GM23248 (cell line): ENCODE measurements around the gene IFI27. TPM values are rescaled to one million over a fixed set of nuclear protein-coding genes. Genes with fewer than 3 reads are reported as not detected.

Experiments used
- DNase-seq: peaks from one replicate; pipeline ENCODE4 v3.0.0-alpha.2; 2015
- H2AFZ ChIP-seq: fragments of 200-600 bp; sonication (generic); 2 replicates; pipeline ENCODE4 v1.6.1; 2016; ENCODE audit warnings: antibody characterized with exemption
- H3F3A ChIP-seq: fragments of 200-600 bp; sonication (generic); 2 replicates; pipeline ENCODE4 v1.6.1; 2016; ENCODE audit warnings: mild to moderate bottlenecking, antibody characterized with exemption, mixed run types; ENCODE audit not compliant: insufficient read depth
- H3K27ac ChIP-seq: fragments of 200-600 bp; sonication (generic); 2 replicates; pipeline ENCODE4 v1.5.1; 2016; ENCODE audit warnings: mild to moderate bottlenecking
- H3K27me3 ChIP-seq: fragments of 200-600 bp; sonication (generic); replicated peaks from 2 replicates; pipeline ENCODE4 v1.6.1; 2016; ENCODE audit warnings: mild to moderate bottlenecking; ENCODE audit not compliant: insufficient read depth
- H3K36me3 ChIP-seq: fragments of 200-600 bp; sonication (generic); 2 replicates; pipeline ENCODE4 v1.6.1; 2016; ENCODE audit warnings: low read depth, mild to moderate bottlenecking
- H3K4me1 ChIP-seq: fragments of 200-600 bp; sonication (generic); 2 replicates; pipeline ENCODE4 v1.6.1; 2016; ENCODE audit warnings: mild to moderate bottlenecking; ENCODE audit not compliant: insufficient read depth
- H3K4me2 ChIP-seq: fragments of 200-600 bp; sonication (generic); one replicate; pipeline ENCODE4 v1.6.1; 2016; ENCODE audit warnings: mild to moderate bottlenecking; ENCODE audit not compliant: unreplicated experiment
- H3K4me3 ChIP-seq: fragments of 200-600 bp; sonication (generic); 2 replicates; pipeline ENCODE4 v1.5.1; 2016; ENCODE audit warnings: mild to moderate bottlenecking
- H3K79me2 ChIP-seq: fragments of 200-600 bp; sonication (generic); 2 replicates; pipeline ENCODE4 v1.6.1; 2016; ENCODE audit warnings: mild to moderate bottlenecking; ENCODE audit not compliant: insufficient read depth
- H3K9ac ChIP-seq: fragments of 200-600 bp; sonication (generic); 2 replicates; pipeline ENCODE4 v1.6.1; 2016; ENCODE audit warnings: mild to moderate bottlenecking
- H3K9me2 ChIP-seq: fragments of 200-600 bp; sonication (generic); 2 replicates; pipeline ENCODE4 v1.6.1; 2016; ENCODE audit warnings: mixed run types, mild to moderate bottlenecking, moderate library complexity; ENCODE audit not compliant: insufficient read depth
- H3K9me3 ChIP-seq: fragments of 200-600 bp; sonication (generic); one replicate; pipeline ENCODE4 v1.6.1; 2017; ENCODE audit warnings: low read depth
- H4K20me1 ChIP-seq: fragments of 200-600 bp; sonication (generic); 2 replicates; pipeline ENCODE4 v1.6.0; 2016; ENCODE audit not compliant: insufficient read depth
- EZH2 ChIP-seq: fragments of 200-600 bp; sonication (generic); IDR thresholded peaks from 2 replicates; pipeline ENCODE4 v1.6.1; 2018; ENCODE audit warnings: antibody characterized with exemption, mild to moderate bottlenecking; ENCODE audit not compliant: insufficient read depth, poor library complexity, severe bottlenecking
- EZH2phosphoT487 ChIP-seq: fragments of 200-600 bp; sonication (generic); IDR thresholded peaks from 2 replicates; pipeline ENCODE4 v1.6.1; 2018; ENCODE audit warnings: antibody characterized with exemption, moderate library complexity, mild to moderate bottlenecking, low read depth; ENCODE audit not compliant: insufficient read depth
- WGBS, 2 experiments: methylation state at CpG; one replicate each; pipeline ENCODE4 v1.1.6; 2015 to 2017; ENCODE audit warnings: low lambda C conversion rate in 2 of 2, low coverage in 1 of 2; ENCODE audit errors: missing lambda C conversion rate in 2 of 2; 5-methylcytosine and 5-hydroxymethylcytosine counted together
- in situ Hi-C: fragments of 300-500 bp; cut with MboI; formaldehyde crosslinking; loops from 2 replicates; pipeline ENCODE4 v1.15.0; 2020
- polyA plus RNA-seq: library from polyadenylated mRNA; unstranded; fragments of >200 nt; fragmentation: Nextera tagmentation; extraction: Ambion mirVana; gene quantifications from 2 replicates; pipeline ENCODE4 v1.2.1, GENCODE V29; 2016
- total RNA-seq: library from RNA; depleted of rRNA; stranded (reverse); fragments of >200 nt; shearing (Covaris generic); gene quantifications from 2 replicates; pipeline ENCODE4 v1.2.3, GENCODE V29; 2014

Gene IFI27
- total and polyA plus RNA-seq, 2 experiments from 2014 or later, result not detected

DNA sequence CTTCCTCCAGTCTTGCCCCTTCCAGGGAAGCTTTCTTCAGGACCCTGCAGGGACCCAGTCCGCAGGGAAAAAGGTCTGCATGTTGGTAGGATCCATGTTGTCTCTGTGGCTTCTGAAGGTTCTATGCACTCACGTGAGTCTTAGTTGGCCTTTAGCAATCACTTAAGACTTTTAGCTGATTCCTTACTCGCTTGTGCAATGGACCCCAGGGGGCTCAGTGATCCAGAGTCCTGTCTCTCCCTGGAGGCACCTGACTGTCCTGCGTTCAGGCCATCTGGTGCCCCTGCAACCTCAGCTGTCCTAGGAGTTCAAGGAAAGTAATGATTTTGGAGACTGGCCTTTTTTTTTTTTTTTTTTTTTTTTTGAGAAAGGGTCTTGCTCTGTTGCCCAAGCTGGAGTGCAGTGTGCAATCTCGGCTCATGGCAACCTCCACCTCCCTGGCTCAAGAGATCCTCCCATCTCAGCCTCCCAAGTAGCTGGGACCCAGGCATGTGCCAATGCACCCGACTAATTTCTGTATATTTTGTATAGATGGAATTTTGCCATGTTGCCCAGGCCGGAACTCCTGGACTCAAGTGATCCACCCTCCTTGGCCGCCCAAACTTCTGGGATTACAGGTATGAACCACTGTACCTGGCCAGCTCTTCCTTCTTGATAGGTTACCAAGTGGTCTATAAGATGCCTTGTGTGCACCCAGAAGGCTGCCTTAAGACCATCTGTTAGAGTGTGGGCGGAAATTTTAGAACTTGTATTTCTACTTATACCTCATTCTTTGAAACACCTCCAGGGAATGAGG is 14.2 kb downstream of the IFI27 start:
- no peak for DNase-seq
- WGBS, 2 experiments, result 82 to 83% methylated on average over 9 of the region's 9 CpGs
- H3F3A ChIP-seq, result peaks cover 12% of the 10 kb centered on the region
- no peak overlapping the region for H3K4me3 ChIP-seq
- no peaks in the 10 kb centered on the region for H3K36me3 ChIP-seq
- TF ChIP-seq EZH2phosphoT487 (no peak), EZH2 (no peak)
- H3K4me1 ChIP-seq, result peaks cover 20% of the 10 kb centered on the region
- no peak overlapping the region for H3K9ac ChIP-seq
- in situ Hi-C loops, result loop anchor here (25.0 kb wide), 1 partner anchor 462 kb away; no protein-coding TSS in a partner anchor
- H3K79me2 ChIP-seq, result peaks cover 6% of the 10 kb centered on the region; the same call in 1 of the 2 replicates
- no peak overlapping the region for H3K27ac ChIP-seq
- no peaks in the 10 kb centered on the region for H3K9me3 ChIP-seq
- H4K20me1 ChIP-seq, result no peaks in the 10 kb centered on the region
- no peaks in the 10 kb centered on the region for H3K27me3 ChIP-seq
- H3K9me2 ChIP-seq, result no peaks in the 10 kb centered on the region
- no peak overlapping the region for H2AFZ ChIP-seq
- no peak overlapping the region for H3K4me2 ChIP-seq

DNA sequence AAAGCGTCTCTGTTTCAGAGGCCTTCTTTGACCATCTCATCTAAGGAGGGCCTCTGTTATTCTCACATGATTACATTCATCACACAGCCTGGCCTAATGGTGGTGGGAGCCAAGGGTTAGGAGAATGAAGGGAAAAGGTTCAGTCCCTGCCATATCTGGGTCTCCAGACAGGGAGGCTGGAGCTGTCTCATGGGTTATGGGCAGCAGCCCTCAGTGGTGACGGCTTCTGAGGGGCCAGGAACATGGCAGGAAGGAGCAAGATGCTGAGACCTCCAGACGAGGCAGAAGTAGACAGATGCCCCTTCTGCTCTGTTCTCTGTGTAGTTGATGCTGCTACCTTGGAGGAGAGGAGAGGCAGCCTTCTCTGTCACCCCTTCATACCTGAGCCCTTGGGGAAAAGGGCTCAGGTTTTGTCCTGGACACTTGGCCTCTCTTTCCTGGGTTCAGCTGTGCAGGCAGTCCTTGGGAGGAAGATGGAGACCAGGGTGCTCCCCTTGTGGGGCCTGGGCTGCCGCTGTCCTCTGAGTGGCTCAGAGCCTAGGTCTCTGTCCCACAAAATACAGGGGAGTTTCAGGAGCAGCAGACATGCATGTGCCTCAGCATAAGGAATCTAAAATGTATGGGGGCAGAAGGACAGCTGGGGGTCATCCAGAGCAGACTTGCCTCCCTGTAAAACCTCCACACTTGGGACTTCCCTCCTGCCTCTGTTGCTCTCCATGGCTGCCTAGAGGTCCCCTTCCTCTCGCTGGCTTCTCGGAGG is 15.3 kb downstream of the IFI27 start:
- H2AFZ ChIP-seq, result no peak overlapping the region
- H3K27ac ChIP-seq, result no peak overlapping the region
- no peaks in the 10 kb centered on the region for H3K9me2 ChIP-seq
- peaks cover 16% of the 10 kb centered on the region for H3K4me1 ChIP-seq
- no peaks in the 10 kb centered on the region for H4K20me1 ChIP-seq
- peaks cover 18% of the 10 kb centered on the region for H3F3A ChIP-seq
- no peaks in the 10 kb centered on the region for H3K36me3 ChIP-seq
- peaks cover 6% of the 10 kb centered on the region; the same call in 1 of the 2 replicates for H3K79me2 ChIP-seq
- no peak overlapping the region for H3K9ac ChIP-seq
- no peaks in the 10 kb centered on the region for H3K9me3 ChIP-seq
- WGBS, 2 experiments, result 87 to 89% methylated on average over 6 of the region's 6 CpGs
- TF ChIP-seq EZH2phosphoT487 (no peak), EZH2 (no peak)
- no peak overlapping the region for H3K4me3 ChIP-seq
- no peak overlapping the region for H3K4me2 ChIP-seq
- no peaks in the 10 kb centered on the region for H3K27me3 ChIP-seq
- no peak for DNase-seq
- in situ Hi-C loops, result loop anchor here (25.0 kb wide), 1 partner anchor 464 kb away; no protein-coding TSS in a partner anchor

DNA sequence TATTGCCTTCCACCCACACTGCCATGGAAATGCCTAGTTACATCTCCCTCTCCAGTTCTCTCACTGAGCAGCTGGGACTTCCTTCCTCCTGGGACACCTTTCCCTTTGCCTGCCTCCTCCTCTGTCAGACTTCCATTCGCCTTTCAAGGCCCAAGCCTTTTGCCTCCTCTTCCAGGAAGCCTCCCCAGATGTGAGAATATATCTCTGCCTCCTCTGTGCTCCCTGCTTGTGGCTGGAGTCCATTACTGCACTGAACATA is 15.8 kb downstream of the IFI27 start:
- peaks cover 6% of the 10 kb centered on the region; the same call in 1 of the 2 replicates for H3K79me2 ChIP-seq
- H2AFZ ChIP-seq, result no peak overlapping the region
- no peak overlapping the region for H3K4me2 ChIP-seq
- no peaks in the 10 kb centered on the region for H4K20me1 ChIP-seq
- H3K36me3 ChIP-seq, result no peaks in the 10 kb centered on the region
- no peak for DNase-seq
- H3K9ac ChIP-seq, result no peak overlapping the region
- peaks cover 11% of the 10 kb centered on the region for H3K4me1 ChIP-seq
- H3K4me3 ChIP-seq, result no peak overlapping the region
- no peaks in the 10 kb centered on the region for H3K27me3 ChIP-seq
- in situ Hi-C loops, result loop anchor here (25.0 kb wide), 1 partner anchor 464 kb away; no protein-coding TSS in a partner anchor
- no peak overlapping the region for H3K27ac ChIP-seq
- no peaks in the 10 kb centered on the region for H3K9me3 ChIP-seq
- no peaks in the 10 kb centered on the region for H3K9me2 ChIP-seq
- TF ChIP-seq EZH2, result no peak
- TF ChIP-seq EZH2phosphoT487, result no peak
- 85 to 94% methylated on average over 1 of the region's 1 CpG for WGBS, 2 experiments
- H3F3A ChIP-seq, result peaks cover 14% of the 10 kb centered on the region

DNA sequence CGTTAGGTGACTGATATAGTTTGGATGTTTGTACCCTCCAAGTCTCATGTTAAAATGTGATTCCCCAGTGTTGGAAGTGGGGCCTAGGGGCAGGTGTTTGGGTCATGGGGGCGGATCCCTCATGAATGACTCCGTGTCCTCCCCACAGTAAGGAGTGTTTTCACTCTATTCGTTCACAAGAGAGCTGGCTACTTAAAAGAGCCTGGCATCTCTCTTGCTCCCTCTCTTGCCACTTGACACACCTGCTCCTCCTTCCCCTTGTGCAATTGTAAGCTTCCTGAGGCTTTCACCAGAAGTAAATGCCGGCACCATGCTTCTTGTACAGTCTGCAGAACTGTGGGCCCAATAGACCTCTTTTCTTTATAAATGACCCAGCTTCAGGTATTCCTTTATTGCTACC is 16.3 kb downstream of the IFI27 start:
- H3K36me3 ChIP-seq, result no peaks in the 10 kb centered on the region
- no peak overlapping the region for H3K27ac ChIP-seq
- no peaks in the 10 kb centered on the region for H4K20me1 ChIP-seq
- no peak overlapping the region for H3K9ac ChIP-seq
- peaks cover 6% of the 10 kb centered on the region for H3K4me1 ChIP-seq
- no peak overlapping the region for H3K4me2 ChIP-seq
- no peak overlapping the region for H2AFZ ChIP-seq
- no peaks in the 10 kb centered on the region for H3K9me2 ChIP-seq
- in situ Hi-C loops, result loop anchor here (25.0 kb wide), 1 partner anchor 464 kb away; no protein-coding TSS in a partner anchor
- no peak for TF ChIP-seq EZH2
- no peak for TF ChIP-seq EZH2phosphoT487
- no peak overlapping the region for H3K4me3 ChIP-seq
- peaks cover 9% of the 10 kb centered on the region; the same call in 1 of the 2 replicates for H3F3A ChIP-seq
- H3K79me2 ChIP-seq, result peaks cover 6% of the 10 kb centered on the region; the same call in 1 of the 2 replicates
- no peak for DNase-seq
- H3K27me3 ChIP-seq, result no peaks in the 10 kb centered on the region
- no peaks in the 10 kb centered on the region for H3K9me3 ChIP-seq
- 89 to 91% methylated on average over 5 of the region's 5 CpGs for WGBS, 2 experiments
